CD14-positive monocyte (primary cell): ENCODE measurements around the gene MEOX1. TPM values are rescaled to one million over a fixed set of nuclear protein-coding genes. Genes with fewer than 3 reads are reported as not detected.

Experiments
- DNase-seq, 3 donors: peaks; one replicate each; pipeline ENCODE4 v3.0.0-alpha.2; 2011 to 2022
- H2AFZ ChIP-seq: 2 replicates; pipeline ENCODE4 v1.6.0; 2012; ENCODE audit warnings: mild to moderate bottlenecking, low read depth, low read length, inconsistent platforms; ENCODE audit not compliant: insufficient read depth, poor library complexity, severe bottlenecking
- H3K27ac ChIP-seq, 2 donors: 1 replicate in 1 of 2; 2 replicates in 1 of 2; pipeline ENCODE4 v1.5.1; 2012 to 2013; ENCODE audit warnings: low read length in 2 of 2, control low read depth in 1 of 2, inconsistent platforms in 1 of 2, low read depth in 1 of 2, mild to moderate bottlenecking in 1 of 2
- H3K27me3 ChIP-seq, 2 donors: one replicate each; pipeline versions ENCODE4 v1.6.0 to v1.6.1; 2011 to 2013; ENCODE audit warnings: low read length in 2 of 2; ENCODE audit not compliant: control insufficient read depth in 2 of 2, insufficient read depth in 2 of 2
- H3K36me3 ChIP-seq, 2 donors: replicated peaks in 1 of 2; 1 replicate in 1 of 2; 2 replicates in 1 of 2; pipeline versions ENCODE4 v1.5.1 to v1.6.1; 2012 to 2013; ENCODE audit warnings: low read length in 2 of 2, control low read depth in 1 of 2, inconsistent platforms in 1 of 2, mild to moderate bottlenecking in 1 of 2; ENCODE audit not compliant: insufficient read depth in 2 of 2, control insufficient read depth in 1 of 2
- H3K4me1 ChIP-seq, 2 donors: 1 replicate in 1 of 2; 2 replicates in 1 of 2; pipeline versions ENCODE4 v1.5.1 to v1.6.1; 2012 to 2013; ENCODE audit warnings: low read length in 2 of 2, control low read depth in 1 of 2, inconsistent platforms in 1 of 2, mild to moderate bottlenecking in 1 of 2, moderate library complexity in 1 of 2; ENCODE audit not compliant: insufficient read depth in 2 of 2, control insufficient read depth in 1 of 2
- H3K4me2 ChIP-seq: replicated peaks from 2 replicates; pipeline ENCODE3; 2012; ENCODE audit warnings: low read length, moderate library complexity, mild to moderate bottlenecking; ENCODE audit not compliant: poor library complexity, severe bottlenecking; ENCODE audit errors: extremely low read depth
- H3K4me3 ChIP-seq, 3 experiments: fragments of 200-600 bp in 1 of 3; sonication (generic) in 1 of 3; replicated peaks in 1 of 3; 1 replicate in 2 of 3; 2 replicates in 1 of 3; pipeline ENCODE4 v1.5.1; 2011 to 2013; ENCODE audit warnings: low read length in 3 of 3, mild to moderate bottlenecking in 3 of 3, control low read depth in 2 of 3, low read depth in 2 of 3, inconsistent platforms in 1 of 3, moderate library complexity in 1 of 3
- H3K79me2 ChIP-seq: 2 replicates; pipeline ENCODE4 v1.6.0; 2012; ENCODE audit warnings: mild to moderate bottlenecking, control low read depth, inconsistent platforms, low read length, moderate library complexity; ENCODE audit not compliant: insufficient read depth
- H3K9ac ChIP-seq: 2 replicates; pipeline ENCODE4 v1.6.0; 2017; ENCODE audit warnings: low read length, mild to moderate bottlenecking; ENCODE audit not compliant: insufficient read depth, poor library complexity, severe bottlenecking
- H3K9me3 ChIP-seq, 2 donors: replicated peaks in 1 of 2; 1 replicate in 1 of 2; 2 replicates in 1 of 2; pipeline versions ENCODE4 v1.5.1 to v1.6.1; 2012 to 2013; ENCODE audit warnings: low read length in 2 of 2, control low read depth in 1 of 2; ENCODE audit not compliant: control insufficient read depth in 1 of 2, insufficient read depth in 1 of 2
- H4K20me1 ChIP-seq: 2 replicates; pipeline ENCODE4 v1.6.0; 2012; ENCODE audit warnings: mild to moderate bottlenecking, low read length, control low read depth, moderate library complexity; ENCODE audit not compliant: insufficient read depth
- H3K27ac Mint-ChIP-seq, 7 donors: one replicate each; pipeline ENCODE4 v1.8.0; 2020; ENCODE audit warnings: mild to moderate bottlenecking in 7 of 7, mixed read lengths in 7 of 7, moderate library complexity in 6 of 7, inconsistent platforms in 2 of 7
- H3K27me3 Mint-ChIP-seq, 3 donors: one replicate each; pipeline ENCODE4 v1.8.0; 2021 to 2022; ENCODE audit warnings: low read depth in 3 of 3, mild to moderate bottlenecking in 3 of 3, mixed read lengths in 3 of 3, moderate library complexity in 3 of 3, inconsistent platforms in 1 of 3
- H3K36me3 Mint-ChIP-seq, 2 donors: one replicate each; pipeline ENCODE4 v1.8.0; 2020; ENCODE audit warnings: mixed read lengths in 2 of 2, inconsistent platforms in 1 of 2, mild to moderate bottlenecking in 1 of 2
- H3K4me1 Mint-ChIP-seq: one replicate; pipeline ENCODE4 v1.8.0; 2020; ENCODE audit warnings: mild to moderate bottlenecking, mixed read lengths
- H3K4me3 Mint-ChIP-seq, 2 donors: one replicate each; pipeline ENCODE4 v1.8.0; 2020; ENCODE audit warnings: mild to moderate bottlenecking in 2 of 2, mixed read lengths in 2 of 2, moderate library complexity in 1 of 2
- H3K9me3 Mint-ChIP-seq, 7 donors: one replicate each; pipeline ENCODE4 v1.8.0; 2020 to 2022; ENCODE audit warnings: mixed read lengths in 7 of 7, mild to moderate bottlenecking in 6 of 7, moderate library complexity in 6 of 7, inconsistent platforms in 2 of 7
- WGBS: methylation state at CpG from one replicate; pipeline ENCODE4 v1.1.5; 2013; ENCODE audit warnings: missing lambda C conversion rate; ENCODE audit not compliant: insufficient coverage; 5-methylcytosine and 5-hydroxymethylcytosine counted together
- intact Hi-C, 2 donors: fragments of 100-400 bp; cut with micrococcal nuclease; formaldehyde crosslinking; loops; one replicate each; pipeline versions ENCODE4 v1.15.0 to v1.15.1; 2023
- polyA plus RNA-seq, 3 donors: library from polyadenylated mRNA; depleted of rRNA in 1 of 3; unstranded in 2 of 3; stranded (reverse) in 1 of 3; fragments of 300-500 nt in 2 of 3; fragments of >200 nt in 1 of 3; fragmentation: Illumina TruSeq in 2 of 3; gene quantifications; 1 replicate in 2 of 3; 2 replicates in 1 of 3; pipeline ENCODE4 v1.2.3, GENCODE V29; 2012 to 2021
- TF ChIP-seq, protein P1 (sequence below): fragments of 200-600 bp; IDR thresholded peaks from one replicate; pipeline ENCODE4 v1.8.0; 2022; ENCODE audit warnings: antibody characterized with exemption, mild to moderate bottlenecking

The MEOX1 gene
- polyA plus RNA-seq, 3 donors, result 0.06 TPM; not detected in 2

DNA sequence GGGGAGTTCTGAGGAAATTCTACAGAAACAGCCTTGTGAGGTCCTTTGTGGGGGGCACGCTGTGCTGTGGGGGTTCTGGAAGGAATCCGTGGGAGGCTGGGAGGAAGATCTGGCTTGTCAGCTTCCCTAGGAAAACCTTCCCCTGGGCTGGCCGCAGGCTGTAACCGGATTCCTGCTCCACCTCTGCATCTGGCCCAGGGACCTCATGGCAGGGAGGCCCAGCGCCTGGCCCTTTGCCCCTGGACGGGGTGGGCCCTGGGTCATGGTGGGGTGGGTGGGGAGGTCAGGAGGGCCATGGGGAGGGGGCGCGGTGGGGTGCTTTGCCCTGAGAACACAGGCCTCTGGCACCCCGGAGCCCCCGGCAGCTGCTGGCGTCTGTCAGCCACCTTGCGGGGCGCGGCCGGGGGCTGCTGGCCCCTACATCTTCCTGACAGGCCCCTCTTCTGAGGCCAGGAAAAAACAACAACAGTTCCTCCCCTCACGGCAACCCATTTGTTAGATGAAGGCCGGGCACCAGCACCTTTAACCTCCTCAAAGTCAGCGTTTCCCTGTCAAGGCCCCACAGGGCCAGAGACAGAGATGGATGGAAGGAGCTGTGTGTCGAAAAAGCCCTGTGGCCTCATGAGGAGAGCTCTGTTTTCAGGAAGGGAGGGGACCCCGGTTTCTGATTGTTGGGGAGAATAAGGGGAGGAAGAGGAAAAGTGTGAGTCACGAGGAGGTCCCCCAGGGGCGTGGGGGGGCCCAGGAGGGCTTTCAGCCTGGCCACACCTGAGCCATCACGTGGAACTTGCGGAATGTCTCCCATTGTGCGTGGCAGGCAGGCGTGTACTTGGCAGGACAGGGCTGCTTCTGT, 3.6 kb upstream of the MEOX1 start:
- peaks cover 0 to 2% of the 10 kb centered on the region in 2 donors for H3K27me3 ChIP-seq
- peaks cover 0 to 1% (median 0%) of the 10 kb centered on the region in 7 donors for H3K9me3 Mint-ChIP-seq
- peaks cover 4% of the 10 kb centered on the region for H3K4me1 Mint-ChIP-seq
- DNase-seq, result no peak
- H3K4me2 ChIP-seq, result no peak overlapping the region
- no peaks in the 10 kb centered on the region for H4K20me1 ChIP-seq
- H3K4me1 ChIP-seq, result no peaks in the 10 kb centered on the region
- H3K9me3 ChIP-seq, result no peaks in the 10 kb centered on the region
- intact Hi-C loops, result no loop called here
- H3K27ac Mint-ChIP-seq, result peak overlapping the region in 1 of 7 donors; percentile 28
- no peak overlapping the region for H3K4me3 ChIP-seq
- peaks cover 6 to 21% (median 11%) of the 10 kb centered on the region in 3 donors for H3K27me3 Mint-ChIP-seq
- H2AFZ ChIP-seq, result no peak overlapping the region
- H3K4me3 Mint-ChIP-seq, result no peak overlapping the region
- no peaks in the 10 kb centered on the region for H3K36me3 ChIP-seq
- no peak overlapping the region for H3K9ac ChIP-seq
- no peaks in the 10 kb centered on the region for H3K36me3 Mint-ChIP-seq
- TF ChIP-seq, protein P1, sequence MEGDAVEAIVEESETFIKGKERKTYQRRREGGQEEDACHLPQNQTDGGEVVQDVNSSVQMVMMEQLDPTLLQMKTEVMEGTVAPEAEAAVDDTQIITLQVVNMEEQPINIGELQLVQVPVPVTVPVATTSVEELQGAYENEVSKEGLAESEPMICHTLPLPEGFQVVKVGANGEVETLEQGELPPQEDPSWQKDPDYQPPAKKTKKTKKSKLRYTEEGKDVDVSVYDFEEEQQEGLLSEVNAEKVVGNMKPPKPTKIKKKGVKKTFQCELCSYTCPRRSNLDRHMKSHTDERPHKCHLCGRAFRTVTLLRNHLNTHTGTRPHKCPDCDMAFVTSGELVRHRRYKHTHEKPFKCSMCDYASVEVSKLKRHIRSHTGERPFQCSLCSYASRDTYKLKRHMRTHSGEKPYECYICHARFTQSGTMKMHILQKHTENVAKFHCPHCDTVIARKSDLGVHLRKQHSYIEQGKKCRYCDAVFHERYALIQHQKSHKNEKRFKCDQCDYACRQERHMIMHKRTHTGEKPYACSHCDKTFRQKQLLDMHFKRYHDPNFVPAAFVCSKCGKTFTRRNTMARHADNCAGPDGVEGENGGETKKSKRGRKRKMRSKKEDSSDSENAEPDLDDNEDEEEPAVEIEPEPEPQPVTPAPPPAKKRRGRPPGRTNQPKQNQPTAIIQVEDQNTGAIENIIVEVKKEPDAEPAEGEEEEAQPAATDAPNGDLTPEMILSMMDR, result no peak
- no peak overlapping the region for H3K27ac ChIP-seq
- WGBS, result 73% methylated on average over 19 of the region's 26 CpGs
- H3K79me2 ChIP-seq, result no peaks in the 10 kb centered on the region

DNA sequence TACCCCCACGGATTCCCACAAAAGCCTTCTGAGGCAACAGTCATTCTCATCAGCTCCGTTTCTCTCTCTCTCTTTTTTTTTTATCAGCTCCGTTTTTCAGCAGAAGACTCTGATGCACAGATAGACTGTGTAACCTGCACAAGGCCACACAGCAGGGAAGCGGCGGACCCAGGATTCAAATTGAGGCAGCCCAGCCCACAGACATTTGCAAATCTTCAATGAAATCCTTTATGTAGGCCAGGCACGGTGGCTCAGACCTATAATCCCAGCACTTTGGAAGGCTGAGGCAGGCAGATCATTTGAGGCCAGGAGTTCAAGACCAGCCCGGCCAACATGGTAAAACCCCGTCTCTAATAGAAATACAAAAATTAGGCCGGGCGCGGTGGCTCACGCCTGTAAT, 2.4 kb upstream of the MEOX1 start:
- no peaks in the 10 kb centered on the region for H3K9me3 ChIP-seq
- H3K27ac ChIP-seq, result no peak overlapping the region

More for the DNA sequence above, 2.4 kb upstream of the MEOX1 start:
- no peak for DNase-seq
- Histone ChIP-seq H2AFZ (no peak overlapping the region), H3K79me2 (no peaks in the 10 kb centered on the region), H3K4me1 (no peaks in the 10 kb centered on the region), H4K20me1 (no peaks in the 10 kb centered on the region), H3K27me3 (peaks cover 0 to 2% of the 10 kb centered on the region in 2 donors), H3K36me3 (no peaks in the 10 kb centered on the region), H3K9ac (no peak overlapping the region), H3K4me2 (no peak overlapping the region), H3K4me3 (no peak overlapping the region)
- H3K27ac Mint-ChIP-seq, result peak overlapping the region in 1 of 7 donors; percentile 0
- intact Hi-C loops, result no loop called here
- no peak overlapping the region for H3K4me3 Mint-ChIP-seq
- H3K9me3 Mint-ChIP-seq, result no peaks in the 10 kb centered on the region
- H3K4me1 Mint-ChIP-seq, result peaks cover 4% of the 10 kb centered on the region
- H3K36me3 Mint-ChIP-seq, result no peaks in the 10 kb centered on the region
- TF ChIP-seq, protein P1, result no peak
- H3K27me3 Mint-ChIP-seq, result peaks cover 6 to 21% (median 11%) of the 10 kb centered on the region in 3 donors
- 83% methylated on average over 6 of the region's 12 CpGs for WGBS
